ENCODE results near the gene TGM1. TPM values are rescaled to one million over a fixed set of nuclear protein-coding genes. Genes with fewer than 3 reads are reported as not detected.

Gene TGM1
- total and polyA plus RNA-seq, 10 of the 15 experiments (the other 5 are each of a cell fraction or from before 2014, with no cell fraction given): 0.05 to 5.9 (median 1.8) TPM

- TF ChIP-seq, protein P1, sequence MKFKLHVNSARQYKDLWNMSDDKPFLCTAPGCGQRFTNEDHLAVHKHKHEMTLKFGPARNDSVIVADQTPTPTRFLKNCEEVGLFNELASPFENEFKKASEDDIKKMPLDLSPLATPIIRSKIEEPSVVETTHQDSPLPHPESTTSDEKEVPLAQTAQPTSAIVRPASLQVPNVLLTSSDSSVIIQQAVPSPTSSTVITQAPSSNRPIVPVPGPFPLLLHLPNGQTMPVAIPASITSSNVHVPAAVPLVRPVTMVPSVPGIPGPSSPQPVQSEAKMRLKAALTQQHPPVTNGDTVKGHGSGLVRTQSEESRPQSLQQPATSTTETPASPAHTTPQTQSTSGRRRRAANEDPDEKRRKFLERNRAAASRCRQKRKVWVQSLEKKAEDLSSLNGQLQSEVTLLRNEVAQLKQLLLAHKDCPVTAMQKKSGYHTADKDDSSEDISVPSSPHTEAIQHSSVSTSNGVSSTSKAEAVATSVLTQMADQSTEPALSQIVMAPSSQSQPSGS (IDR thresholded peaks at IDR 0.05; ENCODE audit: low read length): no peak
- TF ChIP-seq POLR2AphosphoS5 (IDR thresholded peaks at IDR 0.05; ENCODE audit: low read length): no peak
- TF ChIP-seq, protein P2, sequence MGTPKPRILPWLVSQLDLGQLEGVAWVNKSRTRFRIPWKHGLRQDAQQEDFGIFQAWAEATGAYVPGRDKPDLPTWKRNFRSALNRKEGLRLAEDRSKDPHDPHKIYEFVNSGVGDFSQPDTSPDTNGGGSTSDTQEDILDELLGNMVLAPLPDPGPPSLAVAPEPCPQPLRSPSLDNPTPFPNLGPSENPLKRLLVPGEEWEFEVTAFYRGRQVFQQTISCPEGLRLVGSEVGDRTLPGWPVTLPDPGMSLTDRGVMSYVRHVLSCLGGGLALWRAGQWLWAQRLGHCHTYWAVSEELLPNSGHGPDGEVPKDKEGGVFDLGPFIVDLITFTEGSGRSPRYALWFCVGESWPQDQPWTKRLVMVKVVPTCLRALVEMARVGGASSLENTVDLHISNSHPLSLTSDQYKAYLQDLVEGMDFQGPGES (IDR thresholded peaks at IDR 0.05): no peak
- TF ChIP-seq MLLT1 (IDR thresholded peaks at IDR 0.05): no peak
These were observed 9.0 kb downstream of the TGM1 start (continued) for GRCh38 chr14:24253936-24254335.

DNA sequence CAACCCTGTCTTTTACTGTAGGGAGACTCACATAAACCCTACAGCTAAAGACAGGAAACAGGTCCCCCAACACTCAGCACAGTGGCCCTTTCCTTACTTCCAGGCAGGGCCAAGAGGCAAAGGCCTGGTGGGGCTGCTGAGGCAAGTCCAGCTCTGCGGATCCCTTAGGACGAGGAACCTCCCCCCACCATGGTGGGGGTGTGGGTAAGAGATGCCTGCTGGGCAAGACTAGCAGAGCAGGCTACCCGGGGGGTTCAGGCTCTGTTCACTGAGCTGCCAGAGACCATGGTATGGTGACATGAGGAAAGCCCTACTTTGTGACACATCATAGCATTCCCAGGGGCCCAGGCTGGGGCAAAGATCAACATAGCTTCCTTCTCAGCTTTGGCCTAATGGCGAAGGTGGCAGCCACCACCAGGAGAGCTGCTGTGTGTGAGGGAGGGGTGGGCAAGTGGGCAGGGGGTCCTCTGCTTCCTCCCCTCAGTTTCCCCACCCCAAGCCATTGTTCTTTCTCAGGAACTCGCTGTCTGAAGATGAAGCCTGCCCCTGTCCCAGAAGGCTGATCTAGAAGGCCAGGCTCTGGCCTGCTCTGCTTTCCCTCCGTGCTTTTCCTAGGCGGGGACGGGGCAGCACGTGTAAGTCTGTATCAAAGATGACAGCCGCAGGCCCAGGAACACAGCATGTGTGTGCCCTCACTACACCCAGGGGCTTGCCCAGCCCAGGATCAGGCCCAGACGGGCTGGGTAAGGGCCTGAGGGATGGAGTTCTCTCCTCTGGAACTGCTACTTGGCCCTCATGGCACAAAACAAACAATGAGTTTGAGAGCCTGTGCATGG is 10.5 kb downstream of the TGM1 start:
- Histone ChIP-seq H3K4me1 (ENCODE audit: control insufficient read depth, insufficient read depth, low read length) (peaks cover 27% of the 10 kb centered on the region), H3K9me3 (replicated peaks; ENCODE audit: control insufficient read depth, insufficient read depth, low read length) (no peaks in the 10 kb centered on the region), H3K4me2 (ENCODE audit: control insufficient read depth, insufficient read depth) (no peak overlapping the region), H3K27ac (ENCODE audit: control insufficient read depth, insufficient read depth) (no peak overlapping the region), H4K20me1 (ENCODE audit: control insufficient read depth, insufficient read depth) (no peaks in the 10 kb centered on the region), H2AFZ (ENCODE audit: control insufficient read depth, low read depth, low read length) (no peak overlapping the region), H3K36me3 (ENCODE audit: control insufficient read depth in 2 of 2, insufficient read depth in 2 of 2, low read length in 1 of 2) (peaks cover 0 to 3% of the 10 kb centered on the region in 2 experiments; a peak in 2 of 4 replicates), H3K79me2 (ENCODE audit: control insufficient read depth, insufficient read depth, low read length) (no peaks in the 10 kb centered on the region), H3K4me3 (no peak overlapping the region), H3K9ac (ENCODE audit: control insufficient read depth, insufficient read depth, low read length) (no peak overlapping the region), H3K27me3 (replicated peaks in 1 of 2; ENCODE audit: control insufficient read depth in 2 of 2, insufficient read depth in 2 of 2, low read length in 1 of 2) (no peaks in the 10 kb centered on the region)
- ChIA-PET CTCF (interaction anchor here (0.6 to 3.3 kb wide), 6 partner anchors 10 to 56 kb away, joined by 3 to 21 read pairs (median 5); partner anchors contain the start of genes CIDEB and TINF2), RAD21 (ENCODE audit: unreplicated experiment) (interaction anchor here (0.9 to 1.1 kb wide), 2 partner anchors 10 to 19 kb away, joined by 3 to 4 read pairs; partner anchors contain the start of genes RABGGTA and TINF2), POLR2A (interaction anchor here (0.6 to 3.4 kb wide), 3 partner anchors 9 to 81 kb away, joined by 3 to 18 read pairs (median 7); partner anchors contain the start of gene RABGGTA), SMC1A (ENCODE audit: uncharacterized antibody, unreplicated experiment) (interaction anchor here (1.1 to 1.8 kb wide), 3 partner anchors 18 to 184 kb away, joined by 3 to 9 read pairs (median 3); partner anchors contain the start of gene RABGGTA)
- DNase-seq (ENCODE audit: low read depth, low spot score) (no peak), FAIRE-seq (no peak), ATAC-seq (no peak)
- BruUV-seq (replicated peaks): no TSS peak
- in situ Hi-C loops (cut with MboI): no loop called here
- WGBS (ENCODE audit: insufficient coverage, insufficient replicate concordance, low lambda C conversion rate, missing lambda C conversion rate): 86% methylated on average over 11 of the region's 11 CpGs
- intact Hi-C loops (cut with micrococcal nuclease; ENCODE audit: unreplicated experiment): no loop called here
- TF ChIP-seq CREB1 (IDR thresholded peaks at IDR 0.05; ENCODE audit: low read depth) (no peak), SMC3 (IDR thresholded peaks at IDR 0.05; ENCODE audit: borderline replicate concordance, low read length) (no peak), ZNF384 (IDR thresholded peaks at IDR 0.05; ENCODE audit: borderline replicate concordance, low read depth, low read length) (no peak)
- TF ChIP-seq, protein P3, sequence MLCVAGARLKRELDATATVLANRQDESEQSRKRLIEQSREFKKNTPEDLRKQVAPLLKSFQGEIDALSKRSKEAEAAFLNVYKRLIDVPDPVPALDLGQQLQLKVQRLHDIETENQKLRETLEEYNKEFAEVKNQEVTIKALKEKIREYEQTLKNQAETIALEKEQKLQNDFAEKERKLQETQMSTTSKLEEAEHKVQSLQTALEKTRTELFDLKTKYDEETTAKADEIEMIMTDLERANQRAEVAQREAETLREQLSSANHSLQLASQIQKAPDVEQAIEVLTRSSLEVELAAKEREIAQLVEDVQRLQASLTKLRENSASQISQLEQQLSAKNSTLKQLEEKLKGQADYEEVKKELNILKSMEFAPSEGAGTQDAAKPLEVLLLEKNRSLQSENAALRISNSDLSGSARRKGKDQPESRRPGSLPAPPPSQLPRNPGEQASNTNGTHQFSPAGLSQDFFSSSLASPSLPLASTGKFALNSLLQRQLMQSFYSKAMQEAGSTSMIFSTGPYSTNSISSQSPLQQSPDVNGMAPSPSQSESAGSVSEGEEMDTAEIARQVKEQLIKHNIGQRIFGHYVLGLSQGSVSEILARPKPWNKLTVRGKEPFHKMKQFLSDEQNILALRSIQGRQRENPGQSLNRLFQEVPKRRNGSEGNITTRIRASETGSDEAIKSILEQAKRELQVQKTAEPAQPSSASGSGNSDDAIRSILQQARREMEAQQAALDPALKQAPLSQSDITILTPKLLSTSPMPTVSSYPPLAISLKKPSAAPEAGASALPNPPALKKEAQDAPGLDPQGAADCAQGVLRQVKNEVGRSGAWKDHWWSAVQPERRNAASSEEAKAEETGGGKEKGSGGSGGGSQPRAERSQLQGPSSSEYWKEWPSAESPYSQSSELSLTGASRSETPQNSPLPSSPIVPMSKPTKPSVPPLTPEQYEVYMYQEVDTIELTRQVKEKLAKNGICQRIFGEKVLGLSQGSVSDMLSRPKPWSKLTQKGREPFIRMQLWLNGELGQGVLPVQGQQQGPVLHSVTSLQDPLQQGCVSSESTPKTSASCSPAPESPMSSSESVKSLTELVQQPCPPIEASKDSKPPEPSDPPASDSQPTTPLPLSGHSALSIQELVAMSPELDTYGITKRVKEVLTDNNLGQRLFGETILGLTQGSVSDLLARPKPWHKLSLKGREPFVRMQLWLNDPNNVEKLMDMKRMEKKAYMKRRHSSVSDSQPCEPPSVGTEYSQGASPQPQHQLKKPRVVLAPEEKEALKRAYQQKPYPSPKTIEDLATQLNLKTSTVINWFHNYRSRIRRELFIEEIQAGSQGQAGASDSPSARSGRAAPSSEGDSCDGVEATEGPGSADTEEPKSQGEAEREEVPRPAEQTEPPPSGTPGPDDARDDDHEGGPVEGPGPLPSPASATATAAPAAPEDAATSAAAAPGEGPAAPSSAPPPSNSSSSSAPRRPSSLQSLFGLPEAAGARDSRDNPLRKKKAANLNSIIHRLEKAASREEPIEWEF (IDR thresholded peaks at IDR 0.05; ENCODE audit: insufficient replicate concordance, low read depth, low read length): no peak
